Suprapubic skin (tissue), 4 donors: ENCODE data around the gene TOLLIP. TPM values are rescaled to one million over a fixed set of nuclear protein-coding genes. Genes with fewer than 3 reads are reported as not detected.

Source experiments
- DNase-seq, 2 donors: peaks; one replicate each; pipeline ENCODE4 v3.0.0-alpha.2; 2019; ENCODE audit warnings: low spot score in 2 of 2
- H3K27ac ChIP-seq: fragments of 200-600 bp; sonication (generic); one replicate; pipeline ENCODE4 v1.5.1; 2019
- H3K27me3 ChIP-seq: fragments of 200-600 bp; sonication (generic); one replicate; pipeline ENCODE4 v1.5.1; 2019
- H3K36me3 ChIP-seq: fragments of 200-600 bp; sonication (generic); one replicate; pipeline ENCODE4 v1.5.1; 2019
- H3K4me1 ChIP-seq: fragments of 200-600 bp; sonication (generic); one replicate; pipeline ENCODE4 v1.5.1; 2019
- H3K4me3 ChIP-seq: fragments of 200-600 bp; sonication (generic); one replicate; pipeline ENCODE4 v1.5.1; 2019; ENCODE audit warnings: mild to moderate bottlenecking
- H3K9me3 ChIP-seq: fragments of 200-600 bp; sonication (generic); one replicate; pipeline ENCODE4 v1.5.1; 2019
- CTCF ChIP-seq, 2 donors: fragments of 200-600 bp in 1 of 2; fragments of 450-650 bp in 1 of 2; sonication (generic) in 1 of 2; IDR thresholded peaks; one replicate each; pipeline ENCODE4 v1.5.1; 2016 to 2019; ENCODE audit warnings: antibody characterized with exemption in 2 of 2, mild to moderate bottlenecking in 1 of 2, moderate library complexity in 1 of 2
- EP300 ChIP-seq: sonication (generic); formaldehyde crosslinking; IDR thresholded peaks from one replicate; pipeline ENCODE4 v1.6.1; 2017; ENCODE audit warnings: antibody characterized with exemption
- POLR2A ChIP-seq, 2 donors: fragments of 450-650 bp; IDR thresholded peaks; one replicate each; pipeline ENCODE4 v1.6.1; 2017; ENCODE audit warnings: antibody characterized with exemption in 2 of 2, mild to moderate bottlenecking in 2 of 2, moderate library complexity in 2 of 2
- POLR2AphosphoS5 ChIP-seq, 3 donors: sonication (generic); formaldehyde crosslinking; IDR thresholded peaks; one replicate each; pipeline ENCODE4 v1.6.1; 2017; ENCODE audit warnings: antibody characterized with exemption in 3 of 3
- WGBS: methylation state at CpG from one replicate; pipeline ENCODE4 v1.1.5; 2018; 5-methylcytosine and 5-hydroxymethylcytosine counted together
- total RNA-seq, 4 donors: library from RNA; depleted of rRNA; stranded (reverse); fragments of >200 nt; gene quantifications; one replicate each; pipeline ENCODE4 v1.1.0, GENCODE V29; 2016

TOLLIP gene
- total RNA-seq, 4 donors from 2014 or later: 96.6 to 105 (median 100) TPM

GRCh38 chr11:1237851-1238250 lies 71.6 kb downstream of the TOLLIP start:
- peaks cover 10% of the 10 kb centered on the region for H3K27me3 ChIP-seq
- TF ChIP-seq POLR2AphosphoS5 (IDR thresholded peaks at IDR 0.05): no peak
- no peak for TF ChIP-seq CTCF (IDR thresholded peaks at IDR 0.05)
- TF ChIP-seq POLR2A (IDR thresholded peaks at IDR 0.05): no peak
- TF ChIP-seq EP300: no peak
- no peaks in the 10 kb centered on the region for H3K9me3 ChIP-seq
- H3K36me3 ChIP-seq: no peaks in the 10 kb centered on the region
- DNase-seq: no peak
- no peak overlapping the region for H3K4me3 ChIP-seq
- peaks cover 11% of the 10 kb centered on the region for H3K4me1 ChIP-seq
- 82% methylated on average over 10 of the region's 10 CpGs for WGBS
- no peak overlapping the region for H3K27ac ChIP-seq

GRCh38 chr11:1237128-1237580 lies 72.3 kb downstream of the TOLLIP start:
- peaks cover 17% of the 10 kb centered on the region for H3K27me3 ChIP-seq
- peaks cover 13% of the 10 kb centered on the region for H3K4me1 ChIP-seq
- TF ChIP-seq POLR2A (IDR thresholded peaks at IDR 0.05) (no peak), CTCF (IDR thresholded peaks at IDR 0.05) (no peak)
- no peaks in the 10 kb centered on the region for H3K9me3 ChIP-seq
- no peak overlapping the region for H3K27ac ChIP-seq
- no peak for DNase-seq
- H3K36me3 ChIP-seq: no peaks in the 10 kb centered on the region
- WGBS: 60% methylated on average over 1 of the region's 13 CpGs
- H3K4me3 ChIP-seq: no peak overlapping the region

GRCh38 chr11:1236316-1237127 lies 72.9 kb downstream of the TOLLIP start:
- no peaks in the 10 kb centered on the region for H3K36me3 ChIP-seq
- H3K27me3 ChIP-seq: peaks cover 23% of the 10 kb centered on the region
- peaks cover 13% of the 10 kb centered on the region for H3K4me1 ChIP-seq
- no CpG with 5 or more reads among the region's 37 CpGs for WGBS
- H3K27ac ChIP-seq: no peak overlapping the region
- TF ChIP-seq POLR2A (IDR thresholded peaks at IDR 0.05): no peak
- no peak for TF ChIP-seq EP300
- no peak for TF ChIP-seq CTCF (IDR thresholded peaks at IDR 0.05)
- no peak for TF ChIP-seq POLR2AphosphoS5 (IDR thresholded peaks at IDR 0.05)
- no peak overlapping the region for H3K4me3 ChIP-seq
- H3K9me3 ChIP-seq: no peaks in the 10 kb centered on the region
- DNase-seq: peak; percentile 54 to 67

- no peak for TF ChIP-seq POLR2A (IDR thresholded peaks at IDR 0.05)
- no peak for TF ChIP-seq CTCF (IDR thresholded peaks at IDR 0.05)
- no peak for TF ChIP-seq EP300
- TF ChIP-seq POLR2AphosphoS5 (IDR thresholded peaks at IDR 0.05): no peak
- H3K9me3 ChIP-seq: no peaks in the 10 kb centered on the region
- peak; percentile 50 to 76 for DNase-seq
- H3K4me1 ChIP-seq: peaks cover 13% of the 10 kb centered on the region
- H3K27ac ChIP-seq: no peak overlapping the region
- no peak overlapping the region for H3K4me3 ChIP-seq
- H3K36me3 ChIP-seq: no peaks in the 10 kb centered on the region
- 74% methylated on average over 9 of the region's 16 CpGs for WGBS
- H3K27me3 ChIP-seq: peaks cover 29% of the 10 kb centered on the region
Measured at GRCh38 chr11:1235901-1236315, 73.5 kb downstream of the TOLLIP start.

- TF ChIP-seq POLR2A (IDR thresholded peaks at IDR 0.05) (no peak), POLR2AphosphoS5 (IDR thresholded peaks at IDR 0.05) (no peak), EP300 (no peak), CTCF (IDR thresholded peaks at IDR 0.05) (no peak)
- no peak for DNase-seq
- Histone ChIP-seq H3K27ac (no peak overlapping the region), H3K4me3 (no peak overlapping the region), H3K9me3 (no peaks in the 10 kb centered on the region), H3K36me3 (no peaks in the 10 kb centered on the region), H3K27me3 (peaks cover 34% of the 10 kb centered on the region), H3K4me1 (peaks cover 13% of the 10 kb centered on the region)
- 53% methylated on average over 10 of the region's 23 CpGs for WGBS
Measured at GRCh38 chr11:1235306-1235900, 74.0 kb downstream of the TOLLIP start.
